Thyroid gland (tissue), 4 donors: ENCODE measurements around the gene CD80. TPM values are rescaled to one million over a fixed set of nuclear protein-coding genes. Genes with fewer than 3 reads are reported as not detected.
"Not testable (repeated sequence)": the region's sequence is repeated elsewhere in the genome, so short reads cannot be mapped to it uniquely, and the experiment has no call there.

Source experiments
- DNase-seq, 2 donors: peaks; one replicate each; pipeline ENCODE4 v3.0.0-alpha.2; 2019
- H3K27ac ChIP-seq, 3 donors: fragments of 200-600 bp; sonication (generic); 1 replicate in 2 of 3; 2 replicates in 1 of 3; pipeline ENCODE4 v1.5.1; 2016 to 2019; ENCODE audit warnings: mild to moderate bottlenecking in 1 of 3, moderate library complexity in 1 of 3
- H3K27me3 ChIP-seq: fragments of 200-600 bp; sonication (generic); one replicate; pipeline ENCODE4 v1.5.1; 2019
- H3K36me3 ChIP-seq, 2 donors: fragments of 200-600 bp; sonication (generic); one replicate each; pipeline ENCODE4 v1.5.1; 2016 to 2019
- H3K4me1 ChIP-seq, 2 donors: fragments of 200-600 bp; sonication (generic); one replicate each; pipeline ENCODE4 v1.5.1; 2017 to 2019
- H3K4me3 ChIP-seq, 3 donors: fragments of 200-600 bp; sonication (generic); replicated peaks in 1 of 3; 1 replicate in 2 of 3; 2 replicates in 1 of 3; pipeline ENCODE4 v1.5.1; 2016; ENCODE audit warnings: mild to moderate bottlenecking in 1 of 3
- H3K9me3 ChIP-seq: fragments of 200-600 bp; sonication (generic); one replicate; pipeline ENCODE4 v1.5.1; 2017
- CTCF ChIP-seq, 6 experiments: fragments of 200-600 bp in 3 of 6; fragments of 450-650 bp in 3 of 6; sonication (generic) in 3 of 6; IDR thresholded peaks; one replicate each; pipeline ENCODE4 v1.5.1; 2016 to 2019; ENCODE audit warnings: antibody characterized with exemption in 6 of 6, mild to moderate bottlenecking in 2 of 6, inconsistent platforms in 1 of 6, moderate library complexity in 1 of 6
- POLR2A ChIP-seq, 2 donors: fragments of 450-650 bp; IDR thresholded peaks; one replicate each; pipeline ENCODE4 v1.6.1; 2017; ENCODE audit warnings: antibody characterized with exemption in 2 of 2, mild to moderate bottlenecking in 2 of 2, moderate library complexity in 1 of 2
- WGBS, 2 donors: methylation state at CpG; one replicate each; pipeline ENCODE4 v1.1.5; 2017; 5-methylcytosine and 5-hydroxymethylcytosine counted together
- intact Hi-C: fragments of 100-400 bp; cut with DNase I; formaldehyde crosslinking; loops from one replicate; pipeline ENCODE4 v1.15.1; 2023
- total RNA-seq, 4 donors: library from RNA; depleted of rRNA; stranded (reverse); fragments of >200 nt; gene quantifications; one replicate each; pipeline ENCODE4 v1.2.3, GENCODE V29; 2016

Gene CD80
- total RNA-seq, 4 donors from 2014 or later = 0.83 to 2.3 (median 1.1) TPM

GRCh38 chr3:119596398-119596797 is 37.0 kb upstream of the CD80 start:
- H3K36me3 ChIP-seq = no peaks in the 10 kb centered on the region
- H3K27ac ChIP-seq = no peak overlapping the region
- intact Hi-C loops = no loop called here
- no peaks in the 10 kb centered on the region for H3K9me3 ChIP-seq
- peaks cover 0 to 9% of the 10 kb centered on the region in 2 donors for H3K4me1 ChIP-seq
- 82 to 87% methylated on average over 6 of the region's 6 CpGs for WGBS, 2 donors
- DNase-seq = no peak
- no peaks in the 10 kb centered on the region for H3K27me3 ChIP-seq
- no peak for TF ChIP-seq POLR2A (IDR thresholded peaks at IDR 0.05)
- TF ChIP-seq CTCF (IDR thresholded peaks at IDR 0.05) = no peak
- H3K4me3 ChIP-seq = no peak overlapping the region

- H3K27me3 ChIP-seq = no peaks in the 10 kb centered on the region
- intact Hi-C loops = no loop called here
- 84 to 95% methylated on average over 7 of the region's 7 CpGs for WGBS, 2 donors
- no peak overlapping the region for H3K27ac ChIP-seq
- no peak for TF ChIP-seq POLR2A (IDR thresholded peaks at IDR 0.05)
- TF ChIP-seq CTCF (IDR thresholded peaks at IDR 0.05) = no peak
- no peaks in the 10 kb centered on the region for H3K36me3 ChIP-seq
- DNase-seq = no peak
- peaks cover 0 to 9% of the 10 kb centered on the region in 2 donors for H3K4me1 ChIP-seq
- no peak overlapping the region for H3K4me3 ChIP-seq
- H3K9me3 ChIP-seq = no peaks in the 10 kb centered on the region
These were observed 36.4 kb upstream of the CD80 start for GRCh38 chr3:119595639-119596334.

GRCh38 chr3:119594929-119595328 is 35.5 kb upstream of the CD80 start:
- intact Hi-C loops = not testable (repeated sequence)
- WGBS, 2 donors = 88 to 90% methylated on average over 1 of the region's 1 CpG

GRCh38 chr3:119594066-119594465 is 34.7 kb upstream of the CD80 start:
- intact Hi-C loops = no loop called here
- H3K27ac ChIP-seq = no peak overlapping the region
- H3K9me3 ChIP-seq = no peaks in the 10 kb centered on the region
- 83 to 94% methylated on average over 5 of the region's 5 CpGs for WGBS, 2 donors
- no peaks in the 10 kb centered on the region for H3K27me3 ChIP-seq
- H3K36me3 ChIP-seq = no peaks in the 10 kb centered on the region
- peaks cover 0 to 9% of the 10 kb centered on the region in 2 donors for H3K4me1 ChIP-seq
- no peak for DNase-seq
- H3K4me3 ChIP-seq = no peak overlapping the region
- TF ChIP-seq CTCF (IDR thresholded peaks at IDR 0.05) (no peak), POLR2A (IDR thresholded peaks at IDR 0.05) (no peak)

More at GRCh38 chr3:119594929-119595328, 35.5 kb upstream of the CD80 start:
- DNase-seq, H3K9me3 ChIP-seq, H3K4me1 ChIP-seq, H3K36me3 ChIP-seq, H3K27me3 ChIP-seq, H3K4me3 ChIP-seq, H3K27ac ChIP-seq: not testable (repeated sequence)

GRCh38 chr3:119592861-119593260 is 33.4 kb upstream of the CD80 start:
- no peaks in the 10 kb centered on the region for H3K9me3 ChIP-seq
- H3K36me3 ChIP-seq = no peaks in the 10 kb centered on the region
- no peaks in the 10 kb centered on the region for H3K27me3 ChIP-seq
- no peak for TF ChIP-seq POLR2A (IDR thresholded peaks at IDR 0.05)
- TF ChIP-seq CTCF (IDR thresholded peaks at IDR 0.05) = no peak
- H3K4me3 ChIP-seq = no peak overlapping the region
- DNase-seq = no peak
- intact Hi-C loops = no loop called here
- H3K4me1 ChIP-seq = peaks cover 0 to 6% of the 10 kb centered on the region in 2 donors
- H3K27ac ChIP-seq = no peak overlapping the region
- 87 to 93% methylated on average over 1 of the region's 1 CpG for WGBS, 2 donors
